ENCODE data around the gene VMP1. TPM values are rescaled to one million over a fixed set of nuclear protein-coding genes. Genes with fewer than 3 reads are reported as not detected.

VMP1 gene
- total RNA-seq, 1 experiment from 2014 or later: 83.1 TPM

GRCh38 chr17:59723041-59723440 is 15.6 kb downstream of the VMP1 start:
- Histone ChIP-seq H4K8ac (replicated peaks; ENCODE audit: insufficient read length, low read depth, low read length) (no peak overlapping the region), H2BK120ac (ENCODE audit: low read depth, low read length, poor library complexity, severe bottlenecking) (no peak overlapping the region), H4K5ac (ENCODE audit: insufficient read length, low read depth, low read length) (no peak overlapping the region), H4K91ac (ENCODE audit: insufficient read length, low read depth, low read length) (no peak overlapping the region), H2BK20ac (ENCODE audit: low read depth, low read length, poor library complexity, severe bottlenecking) (no peak overlapping the region), H2AFZ (ENCODE audit: low read length) (no peak overlapping the region), H4K20me1 (ENCODE audit: control insufficient read depth, insufficient read depth, insufficient read length) (no peaks in the 10 kb centered on the region), H3K9me3 (ENCODE audit: control insufficient read depth, low read depth, low read length) (no peaks in the 10 kb centered on the region), H3K27ac (ENCODE audit: insufficient read length, low read depth, low read length) (no peak overlapping the region), H3T11ph (ENCODE audit: low read length) (no peak overlapping the region), H3K4me2 (ENCODE audit: insufficient read depth, insufficient read length, low read length) (no peak overlapping the region), H3K18ac (ENCODE audit: insufficient read length, low read depth, low read length) (no peak overlapping the region), H3K4ac (ENCODE audit: low read depth, low read length) (no peak overlapping the region), H2BK5ac (ENCODE audit: insufficient read length, low read length) (no peak overlapping the region), H3K27me3 (ENCODE audit: insufficient read depth, low read length) (no peaks in the 10 kb centered on the region), H3K14ac (ENCODE audit: insufficient read depth, low read length) (no peak overlapping the region), H2BK12ac (ENCODE audit: insufficient read length, low read depth, low read length) (no peak overlapping the region), H2BK15ac (ENCODE audit: low read depth, low read length) (no peak overlapping the region), H3K23me2 (ENCODE audit: insufficient read length, low read depth, low read length, poor library complexity, severe bottlenecking) (no peaks in the 10 kb centered on the region), H3K79me2 (ENCODE audit: insufficient read depth, low read length) (no peaks in the 10 kb centered on the region), H3K23ac (ENCODE audit: insufficient read length, low read depth, low read length) (no peak overlapping the region), H2AK5ac (ENCODE audit: insufficient read length, low read length) (no peak overlapping the region), H3K4me1 (ENCODE audit: insufficient read depth, low read length) (no peaks in the 10 kb centered on the region; the same call in 1 of the 2 replicates), H3K79me1 (ENCODE audit: insufficient read depth, low read depth, low read length, poor library complexity, severe bottlenecking) (no peaks in the 10 kb centered on the region), H3K9ac (ENCODE audit: extremely low read depth, insufficient read length, low read length) (no peak overlapping the region), H3K56ac (ENCODE audit: insufficient read length, low read depth, low read length) (no peak overlapping the region)
- Mint-ChIP-seq H3K9me3 (no peaks in the 10 kb centered on the region), H3K27me3 (ENCODE audit: low read depth) (no peaks in the 10 kb centered on the region), H3K36me3 (ENCODE audit: insufficient read depth in 1 of 3, low read depth in 3 of 3) (peaks cover 0 to 4% (median 0%) of the 10 kb centered on the region in 3 experiments; a peak in 2 of 7 replicates), H3K27ac (peak overlapping the region in 1 of 3 experiments; percentile 41; a peak in 1 of 7 replicates), H3K4me3 (no peak overlapping the region), H3K4me1 (peaks cover 10 to 12% of the 10 kb centered on the region in 2 experiments)
- TF ChIP-seq, protein P1, sequence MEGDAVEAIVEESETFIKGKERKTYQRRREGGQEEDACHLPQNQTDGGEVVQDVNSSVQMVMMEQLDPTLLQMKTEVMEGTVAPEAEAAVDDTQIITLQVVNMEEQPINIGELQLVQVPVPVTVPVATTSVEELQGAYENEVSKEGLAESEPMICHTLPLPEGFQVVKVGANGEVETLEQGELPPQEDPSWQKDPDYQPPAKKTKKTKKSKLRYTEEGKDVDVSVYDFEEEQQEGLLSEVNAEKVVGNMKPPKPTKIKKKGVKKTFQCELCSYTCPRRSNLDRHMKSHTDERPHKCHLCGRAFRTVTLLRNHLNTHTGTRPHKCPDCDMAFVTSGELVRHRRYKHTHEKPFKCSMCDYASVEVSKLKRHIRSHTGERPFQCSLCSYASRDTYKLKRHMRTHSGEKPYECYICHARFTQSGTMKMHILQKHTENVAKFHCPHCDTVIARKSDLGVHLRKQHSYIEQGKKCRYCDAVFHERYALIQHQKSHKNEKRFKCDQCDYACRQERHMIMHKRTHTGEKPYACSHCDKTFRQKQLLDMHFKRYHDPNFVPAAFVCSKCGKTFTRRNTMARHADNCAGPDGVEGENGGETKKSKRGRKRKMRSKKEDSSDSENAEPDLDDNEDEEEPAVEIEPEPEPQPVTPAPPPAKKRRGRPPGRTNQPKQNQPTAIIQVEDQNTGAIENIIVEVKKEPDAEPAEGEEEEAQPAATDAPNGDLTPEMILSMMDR (conservative IDR thresholded peaks at IDR 0.05): no peak
- DNase-seq: no peak
- WGBS (ENCODE audit: extremely low coverage, insufficient read length, low lambda C conversion rate): no CpG with 5 or more reads among the region's 1 CpG

All from H9 (cell line).